ENCODE results near the gene NDUFC2.

- TF ChIP-seq CTCF (IDR thresholded peaks at IDR 0.05; ENCODE audit: low read depth, low read length) (no peak), EZH2phosphoT487 (IDR thresholded peaks at IDR 0.05; ENCODE audit: low read depth) (no peak)
Observed at GRCh38 chr11:78048561-78048960, 31.1 kb downstream of the NDUFC2 start.

All from OCI-LY3 (cell line).